GM10847 (cell line): ENCODE measurements around the gene KCTD11.

Experiments used
- POLR2A ChIP-seq: IDR thresholded peaks from 2 replicates; pipeline ENCODE4 v1.6.1; 2011; ENCODE audit not compliant: insufficient read length; ENCODE audit errors: extremely low read depth

Gene KCTD11

GRCh38 chr17:7355053-7355452, 3.1 kb downstream of the KCTD11 start, which contains the start of gene TMEM95:
Gene TMEM95 (plus strand): TSS chr17:7355156. CDS start chr17:7355205, 49 bp downstream.
- TF ChIP-seq POLR2A, result no peak

GRCh38 chr17:7355573-7355972, 3.6 kb downstream of the KCTD11 start:
- TF ChIP-seq POLR2A, result no peak

GRCh38 chr17:7356072-7356549, 4.1 kb downstream of the KCTD11 start:
- TF ChIP-seq POLR2A, result no peak

GRCh38 chr17:7356756-7357155, 4.8 kb downstream of the KCTD11 start:
- TF ChIP-seq POLR2A, result no peak

GRCh38 chr17:7357381-7357780, 5.4 kb downstream of the KCTD11 start:
- TF ChIP-seq POLR2A, result no peak

- TF ChIP-seq POLR2A, result no peak
Measured at GRCh38 chr17:7361906-7362305, 9.9 kb downstream of the KCTD11 start.

GRCh38 chr17:7363311-7363710, 11.3 kb downstream of the KCTD11 start:
- TF ChIP-seq POLR2A, result no peak

- TF ChIP-seq POLR2A, result no peak
Measured at GRCh38 chr17:7367083-7367482, 15.1 kb downstream of the KCTD11 start.

GRCh38 chr17:7367918-7368598, 16.1 kb downstream of the KCTD11 start:
- TF ChIP-seq POLR2A, result no peak

GRCh38 chr17:7369825-7370224, 17.9 kb downstream of the KCTD11 start:
- no peak for TF ChIP-seq POLR2A

GRCh38 chr17:7370853-7371252, 18.9 kb downstream of the KCTD11 start:
- no peak for TF ChIP-seq POLR2A

GRCh38 chr17:7374353-7374752, 22.4 kb downstream of the KCTD11 start:
- no peak for TF ChIP-seq POLR2A

GRCh38 chr17:7379134-7379533, 27.2 kb downstream of the KCTD11 start:
- TF ChIP-seq POLR2A, result no peak

- no peak for TF ChIP-seq POLR2A
Measured at GRCh38 chr17:7380321-7380720, 28.4 kb downstream of the KCTD11 start.

GRCh38 chr17:7380855-7381683, 29.1 kb downstream of the KCTD11 start, which contains the start of gene TNK1:
Gene TNK1 (plus strand): TSS chr17:7381089. CDS start chr17:7382927, 1,838 bp downstream.
- TF ChIP-seq POLR2A, result no peak

GRCh38 chr17:7382901-7383300, 30.9 kb downstream of the KCTD11 start:
- no peak for TF ChIP-seq POLR2A
